ENCODE results near the gene RHBDL1.
A peak's percentile ranks its signal among the peaks of the same experiment; 100 is the strongest.

The RHBDL1 gene

DNA sequence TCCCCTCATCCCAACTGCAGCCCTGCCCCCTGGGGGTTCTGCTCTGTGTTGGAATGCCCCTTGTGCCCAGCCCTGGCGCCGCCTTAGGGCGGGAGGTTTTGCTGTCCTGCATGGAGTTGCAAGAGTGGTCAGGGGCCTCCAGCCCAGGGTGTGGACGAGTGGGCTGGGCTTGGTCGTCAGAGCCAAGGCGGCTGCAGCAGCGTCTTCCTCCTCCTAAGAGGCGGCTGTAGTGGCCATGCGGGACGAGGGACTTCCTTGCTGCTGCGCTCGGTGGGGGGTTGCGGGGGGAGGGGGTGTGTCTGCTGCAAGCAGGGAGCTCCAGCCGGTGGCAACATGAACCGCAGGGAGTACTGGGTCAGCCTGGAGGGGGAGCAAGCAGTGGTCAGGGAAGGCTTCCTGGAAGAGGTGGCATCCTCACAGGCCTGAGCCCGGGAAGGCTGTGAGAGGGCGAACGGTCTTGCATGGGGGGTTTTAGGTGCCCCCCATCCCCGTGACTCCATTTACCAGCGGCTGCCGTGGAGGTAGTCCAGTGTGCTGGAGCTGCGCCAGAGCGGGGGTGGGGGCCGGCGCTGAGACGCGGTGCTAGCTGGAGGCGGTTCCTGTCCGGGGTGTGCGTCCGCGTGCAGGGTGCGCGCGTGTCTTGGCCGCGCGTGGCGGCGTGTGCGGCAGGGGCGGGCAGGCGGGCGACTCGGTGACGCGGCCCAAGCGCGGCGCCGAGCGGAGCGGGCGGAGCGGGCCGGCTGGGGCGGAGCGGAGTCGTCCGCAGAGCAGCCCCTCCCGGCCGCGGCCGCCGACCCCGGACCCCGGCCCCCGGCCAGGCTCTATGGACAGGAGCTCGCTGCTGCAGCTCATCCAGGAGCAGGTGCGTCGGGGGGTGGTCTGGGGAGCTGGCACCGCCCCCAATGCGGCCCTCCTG lies at the start of gene RHBDL1:
TSS of gene RHBDL1 (plus strand) at position 704 of the 916 bp plus-strand sequence. CDS start at position 824, 120 bp downstream.
- peak in 32 of 56 donors; percentile 17 to 78 (median 40) for DNase-seq

GRCh38 chr16:625977-626765 lies 49.3 kb upstream of the RHBDL1 start:
- no peak for DNase-seq

GRCh38 chr16:626787-627453 lies 48.6 kb upstream of the RHBDL1 start:
- peak in 11 of 56 donors; percentile 12 to 35 (median 18) for DNase-seq

GRCh38 chr16:627454-628239 lies 47.8 kb upstream of the RHBDL1 start:
- peak in 1 of 56 donors; percentile 46 for DNase-seq

- no peak for DNase-seq
Measured at GRCh38 chr16:628321-629061, 47.0 kb upstream of the RHBDL1 start.

DNA sequence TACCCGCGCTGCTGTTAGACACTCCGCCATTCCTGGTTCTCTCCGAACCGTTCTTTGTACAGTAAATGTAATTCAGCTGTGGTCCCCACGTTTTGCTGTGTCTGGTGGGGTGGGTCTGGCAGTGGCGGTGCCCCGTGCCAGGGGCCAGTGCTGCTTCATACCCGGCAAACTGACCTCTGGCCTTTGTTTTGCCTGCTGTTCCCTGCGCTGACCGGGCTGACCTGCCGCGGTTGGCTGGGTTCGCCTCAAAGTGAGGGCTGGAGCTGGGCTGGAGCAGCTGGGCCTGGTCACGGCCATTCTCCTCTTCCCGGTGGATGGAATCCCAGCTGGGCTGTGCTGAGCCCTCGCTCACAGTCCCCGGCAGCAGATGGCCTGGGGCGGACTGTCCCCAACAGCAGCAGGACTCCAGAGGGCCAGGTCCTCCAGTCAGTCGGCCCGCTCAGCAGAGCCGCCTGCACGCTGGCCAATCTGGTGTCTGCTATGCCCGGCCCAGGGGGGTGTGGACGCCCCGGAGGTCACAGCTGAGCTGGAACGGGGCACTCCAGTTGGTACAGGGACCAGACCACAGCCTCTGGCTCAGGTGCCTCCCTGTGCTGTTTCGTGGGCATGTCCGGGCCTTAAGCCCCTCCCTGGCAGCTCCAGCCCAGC lies 46.2 kb upstream of the RHBDL1 start:
- no peak for DNase-seq

DNA sequence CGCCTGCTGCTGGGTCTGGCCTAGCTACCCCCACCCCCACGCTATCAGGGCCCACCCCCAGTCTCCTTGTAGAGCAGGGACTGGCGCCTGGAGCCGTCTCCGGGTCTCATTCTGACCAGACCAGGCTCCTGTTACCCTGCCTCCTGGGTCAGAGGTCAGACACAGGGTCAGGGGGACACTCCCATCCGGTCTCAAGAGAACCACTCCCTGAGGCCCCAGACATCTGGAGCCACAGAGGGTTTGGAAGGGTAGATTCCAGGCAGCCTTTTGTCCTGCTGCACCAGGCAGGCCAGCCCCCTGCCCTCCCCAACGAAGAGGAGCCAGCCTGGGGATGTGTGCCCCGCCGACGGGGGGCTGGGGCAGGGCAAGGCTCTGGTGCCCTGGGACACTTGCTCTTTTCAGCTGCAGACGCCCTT lies 45.6 kb upstream of the RHBDL1 start:
- no peak for DNase-seq

GRCh38 chr16:630249-630814 lies 45.1 kb upstream of the RHBDL1 start:
- DNase-seq: no peak

DNA sequence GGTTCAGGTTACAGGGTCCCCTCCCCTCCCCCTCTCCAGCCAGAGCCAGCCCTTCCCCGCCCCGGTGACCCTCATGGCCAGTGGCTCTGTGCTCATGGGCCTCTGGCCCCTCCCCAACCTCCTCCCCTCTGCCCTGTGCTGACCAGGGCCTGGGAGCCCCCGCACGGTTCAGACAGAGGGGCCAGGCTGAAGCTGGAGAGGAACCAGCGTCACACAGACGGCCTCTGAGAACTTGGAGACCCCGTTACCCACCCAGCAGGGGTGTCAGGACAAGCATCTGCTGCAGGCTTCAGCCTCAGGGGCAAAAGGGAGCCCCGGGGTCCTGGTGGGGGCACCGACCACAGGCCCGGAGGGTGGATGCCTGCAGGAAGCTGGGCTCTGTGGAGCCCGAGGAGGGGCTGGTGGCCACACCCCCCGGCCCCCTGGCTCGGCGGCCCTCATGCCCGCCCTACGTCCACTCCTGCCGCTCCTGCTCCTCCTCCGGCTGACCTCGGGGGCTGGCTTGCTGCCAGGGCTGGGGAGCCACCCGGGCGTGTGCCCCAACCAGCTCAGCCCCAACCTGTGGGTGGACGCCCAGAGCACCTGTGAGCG lies 44.6 kb upstream of the RHBDL1 start, which contains the start of gene WFIKKN1:
TSS of gene WFIKKN1 (plus strand) at position 171 of the 591 bp plus-strand sequence. CDS start at position 440, 269 bp downstream.
- peak in 2 of 56 donors; percentile 32 to 44 for DNase-seq

DNA sequence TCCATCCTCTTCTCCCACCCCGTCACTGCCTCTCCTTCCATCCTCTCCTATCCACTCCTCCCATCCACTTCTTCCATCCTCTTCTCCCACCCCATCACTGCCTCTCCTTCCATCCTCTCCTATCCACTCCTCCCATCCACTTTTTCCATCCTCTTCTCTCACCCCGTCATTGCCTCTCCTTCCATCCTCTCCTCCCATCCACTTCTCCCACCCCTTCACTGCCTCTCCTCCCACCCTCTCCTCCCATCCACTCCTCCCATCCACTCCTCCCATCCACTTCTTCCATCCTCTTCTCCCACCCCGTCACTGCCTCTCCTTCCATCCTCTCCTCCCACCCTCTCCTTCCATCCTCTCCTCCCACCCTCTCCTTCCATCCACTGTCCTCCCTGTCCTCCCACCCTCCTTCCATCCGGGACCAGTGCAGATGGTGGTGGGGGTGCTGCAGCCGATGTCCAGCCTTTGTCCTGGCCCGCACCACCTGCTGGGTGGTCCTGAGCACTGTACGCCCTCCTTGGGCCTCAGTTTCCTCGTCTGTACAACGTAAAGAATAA lies 43.6 kb upstream of the RHBDL1 start:
- DNase-seq: no peak

GRCh38 chr16:632486-633335 lies 42.8 kb upstream of the RHBDL1 start:
- no peak for DNase-seq

GRCh38 chr16:633336-634050 lies 42.0 kb upstream of the RHBDL1 start:
- DNase-seq: no peak

GRCh38 chr16:634051-634670 lies 41.3 kb upstream of the RHBDL1 start:
- DNase-seq: no peak

DNA sequence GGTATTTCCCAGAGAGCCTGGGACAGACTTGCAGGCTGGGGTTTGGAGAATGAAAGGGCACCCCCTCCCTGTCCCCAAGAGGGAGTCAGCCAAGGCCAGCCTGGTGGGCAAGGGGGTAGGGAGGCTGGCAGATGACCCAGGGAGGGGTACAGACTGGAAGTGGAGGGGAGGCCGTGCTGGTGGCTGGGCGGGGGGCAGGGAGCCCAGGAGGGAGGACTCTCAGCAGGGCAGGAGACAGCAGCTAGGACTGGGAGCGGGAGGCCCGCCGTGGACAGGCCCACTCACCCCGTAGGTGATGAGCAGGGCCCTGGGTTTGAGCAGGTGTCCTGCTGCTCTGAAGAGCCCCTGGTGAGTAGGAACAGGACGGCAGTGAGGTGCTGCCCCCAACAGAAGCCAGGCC lies 40.5 kb upstream of the RHBDL1 start:
- peak in 1 of 56 donors; percentile 53 for DNase-seq

DNA sequence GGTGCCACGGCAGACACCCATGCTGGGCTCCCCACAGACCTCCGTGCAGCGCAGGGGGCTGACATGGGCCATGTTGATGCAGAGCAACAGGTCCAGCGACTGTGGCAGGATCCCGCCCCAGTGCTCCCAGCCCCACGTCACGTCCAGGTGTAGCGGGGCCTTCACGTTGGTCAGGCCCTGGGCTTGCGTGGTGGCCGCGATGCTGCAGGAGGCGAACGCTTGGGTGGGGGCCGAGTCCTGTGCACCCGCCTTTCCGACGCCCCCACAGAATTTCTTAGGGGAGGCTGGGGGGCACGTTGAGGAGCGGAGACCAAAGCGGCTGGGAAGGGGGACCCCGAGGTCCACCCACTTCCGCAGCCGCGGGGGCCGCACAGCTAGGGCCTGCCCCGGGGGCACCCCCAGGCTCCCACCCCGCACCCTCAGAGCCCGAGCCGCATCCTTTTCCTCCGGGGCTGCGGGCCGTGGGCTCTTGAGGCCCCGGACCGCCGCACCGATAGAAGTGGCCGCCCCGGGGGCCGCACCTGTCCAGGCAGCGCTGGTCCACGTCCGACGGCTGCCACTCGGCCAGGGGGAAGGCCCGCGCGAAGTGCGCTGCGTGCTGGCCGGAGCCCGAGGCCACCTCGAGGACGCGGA lies 39.8 kb upstream of the RHBDL1 start:
- peak in 2 of 56 donors; percentile 26 to 72 for DNase-seq

Data from amygdala (tissue), 56 donors.